Stimulated activated CD8-positive, alpha-beta memory T cell treated with anti-CD3 and anti-CD28 coated beads, Interleukin-12 subunit alpha, Interleukin-12 subunit beta, amount 100 ng/mL, for 24 hours (primary cell): ENCODE results near the gene FOXJ3.
"Not testable (repeated sequence)": the region's sequence is repeated elsewhere in the genome, so short reads cannot be mapped to it uniquely, and the experiment has no call there.

Source experiments
- DNase-seq: peaks from one replicate; pipeline ENCODE4 v3.0.0-alpha.2; 2020; ENCODE audit errors: extremely low read depth

The FOXJ3 gene

GRCh38 chr1:42251042-42251441, 84.0 kb downstream of the FOXJ3 start:
- DNase-seq: no peak

GRCh38 chr1:42250164-42250563, 84.9 kb downstream of the FOXJ3 start:
- no peak for DNase-seq

GRCh38 chr1:42240966-42241755, 93.9 kb downstream of the FOXJ3 start:
- DNase-seq: no peak

- DNase-seq: no peak
These were observed 95.5 kb downstream of the FOXJ3 start for GRCh38 chr1:42239555-42239954.

- DNase-seq: no peak
These were observed 96.0 kb downstream of the FOXJ3 start for GRCh38 chr1:42239041-42239440.

- no peak for DNase-seq
These were observed 103.8 kb downstream of the FOXJ3 start for GRCh38 chr1:42231253-42231652.

GRCh38 chr1:42228938-42229337, 106.1 kb downstream of the FOXJ3 start:
- no peak for DNase-seq

- no peak for DNase-seq
These were observed 112.0 kb downstream of the FOXJ3 start for GRCh38 chr1:42223036-42223435.

GRCh38 chr1:42221952-42222606, 113.0 kb downstream of the FOXJ3 start:
- no peak for DNase-seq

- DNase-seq: no peak
These were observed 113.6 kb downstream of the FOXJ3 start for GRCh38 chr1:42221456-42221855.

GRCh38 chr1:42219627-42220026, 115.4 kb downstream of the FOXJ3 start:
- DNase-seq: no peak

GRCh38 chr1:42214447-42214871, 120.6 kb downstream of the FOXJ3 start:
- DNase-seq: no peak

GRCh38 chr1:42211224-42211623, 123.8 kb downstream of the FOXJ3 start:
- DNase-seq: no peak

GRCh38 chr1:42210421-42211133, 124.5 kb downstream of the FOXJ3 start:
- DNase-seq: no peak

GRCh38 chr1:42209526-42210251, 125.3 kb downstream of the FOXJ3 start:
- no peak for DNase-seq

GRCh38 chr1:42206930-42207329, 128.1 kb downstream of the FOXJ3 start:
- not testable (repeated sequence) for DNase-seq

GRCh38 chr1:42206164-42206563, 128.9 kb downstream of the FOXJ3 start:
- DNase-seq: no peak

GRCh38 chr1:42201986-42202385, 133.0 kb downstream of the FOXJ3 start:
- no peak for DNase-seq

- DNase-seq: no peak
These were observed 136.8 kb downstream of the FOXJ3 start for GRCh38 chr1:42198251-42198650.

- no peak for DNase-seq
These were observed 139.2 kb downstream of the FOXJ3 start for GRCh38 chr1:42195841-42196240.

GRCh38 chr1:42192106-42192505, 142.9 kb downstream of the FOXJ3 start:
- no peak for DNase-seq

- DNase-seq: no peak
These were observed 143.7 kb downstream of the FOXJ3 start for GRCh38 chr1:42191319-42191718.
